ENCODE data around the gene MSANTD1.

MSANTD1 gene
- long read RNA-seq = 0 reads

DNA sequence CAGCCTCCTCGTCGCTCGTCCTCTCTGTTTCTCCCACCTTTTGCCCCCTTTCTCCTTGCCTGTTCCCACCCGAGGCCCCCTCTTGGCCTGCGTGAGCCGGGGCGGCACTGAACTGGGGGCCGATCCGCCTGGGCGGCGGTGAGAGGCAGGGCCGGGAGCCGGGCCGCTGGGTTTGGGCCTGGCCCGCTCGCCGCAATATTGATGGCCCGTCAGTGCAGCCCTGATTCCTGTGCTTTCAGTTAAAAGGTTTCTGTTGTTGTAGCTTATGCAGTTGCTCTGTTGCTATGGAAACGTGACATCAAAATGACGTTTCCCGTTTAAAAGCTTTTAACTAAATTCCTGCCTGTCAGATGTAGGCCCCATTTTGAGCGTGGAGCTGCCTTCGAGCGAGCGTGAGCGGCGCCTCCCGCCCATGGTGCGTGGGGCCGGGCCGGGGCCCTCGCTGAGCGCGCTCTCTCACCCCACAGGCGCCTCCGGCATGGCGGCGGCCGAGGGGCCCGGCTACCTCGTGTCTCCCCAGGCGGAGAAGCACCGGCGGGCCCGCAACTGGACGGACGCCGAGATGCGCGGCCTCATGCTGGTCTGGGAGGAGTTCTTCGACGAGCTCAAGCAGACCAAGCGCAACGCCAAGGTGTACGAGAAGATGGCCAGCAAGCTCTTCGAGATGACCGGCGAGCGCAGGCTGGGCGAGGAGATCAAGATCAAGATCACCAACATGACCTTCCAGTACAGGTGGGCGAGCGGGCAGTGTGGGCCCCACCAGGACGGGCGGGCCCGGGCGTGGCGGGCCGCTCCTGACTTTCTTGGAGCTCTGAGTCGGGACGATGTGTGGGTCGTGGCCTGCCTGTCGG lies at the start of gene MSANTD1:
TSS of gene MSANTD1 (plus strand) at position 349 of the 851 bp plus-strand sequence. CDS start at position 413, 64 bp downstream.
- Histone ChIP-seq H3K27ac (replicated peaks) (no peak within 1 kb of the TSS), H3K27me3 (ENCODE audit: insufficient read depth, poor library complexity, severe bottlenecking) (no peaks in the 10 kb centered on the region), H3K4me3 (replicated peaks; ENCODE audit: insufficient read depth, low read length) (no peak within 1 kb of the TSS)
- TF ChIP-seq, protein P1, sequence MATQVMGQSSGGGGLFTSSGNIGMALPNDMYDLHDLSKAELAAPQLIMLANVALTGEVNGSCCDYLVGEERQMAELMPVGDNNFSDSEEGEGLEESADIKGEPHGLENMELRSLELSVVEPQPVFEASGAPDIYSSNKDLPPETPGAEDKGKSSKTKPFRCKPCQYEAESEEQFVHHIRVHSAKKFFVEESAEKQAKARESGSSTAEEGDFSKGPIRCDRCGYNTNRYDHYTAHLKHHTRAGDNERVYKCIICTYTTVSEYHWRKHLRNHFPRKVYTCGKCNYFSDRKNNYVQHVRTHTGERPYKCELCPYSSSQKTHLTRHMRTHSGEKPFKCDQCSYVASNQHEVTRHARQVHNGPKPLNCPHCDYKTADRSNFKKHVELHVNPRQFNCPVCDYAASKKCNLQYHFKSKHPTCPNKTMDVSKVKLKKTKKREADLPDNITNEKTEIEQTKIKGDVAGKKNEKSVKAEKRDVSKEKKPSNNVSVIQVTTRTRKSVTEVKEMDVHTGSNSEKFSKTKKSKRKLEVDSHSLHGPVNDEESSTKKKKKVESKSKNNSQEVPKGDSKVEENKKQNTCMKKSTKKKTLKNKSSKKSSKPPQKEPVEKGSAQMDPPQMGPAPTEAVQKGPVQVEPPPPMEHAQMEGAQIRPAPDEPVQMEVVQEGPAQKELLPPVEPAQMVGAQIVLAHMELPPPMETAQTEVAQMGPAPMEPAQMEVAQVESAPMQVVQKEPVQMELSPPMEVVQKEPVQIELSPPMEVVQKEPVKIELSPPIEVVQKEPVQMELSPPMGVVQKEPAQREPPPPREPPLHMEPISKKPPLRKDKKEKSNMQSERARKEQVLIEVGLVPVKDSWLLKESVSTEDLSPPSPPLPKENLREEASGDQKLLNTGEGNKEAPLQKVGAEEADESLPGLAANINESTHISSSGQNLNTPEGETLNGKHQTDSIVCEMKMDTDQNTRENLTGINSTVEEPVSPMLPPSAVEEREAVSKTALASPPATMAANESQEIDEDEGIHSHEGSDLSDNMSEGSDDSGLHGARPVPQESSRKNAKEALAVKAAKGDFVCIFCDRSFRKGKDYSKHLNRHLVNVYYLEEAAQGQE (IDR thresholded peaks at IDR 0.05; ENCODE audit: insufficient replicate concordance, low read depth) = no peak
- TF ChIP-seq, protein P2, sequence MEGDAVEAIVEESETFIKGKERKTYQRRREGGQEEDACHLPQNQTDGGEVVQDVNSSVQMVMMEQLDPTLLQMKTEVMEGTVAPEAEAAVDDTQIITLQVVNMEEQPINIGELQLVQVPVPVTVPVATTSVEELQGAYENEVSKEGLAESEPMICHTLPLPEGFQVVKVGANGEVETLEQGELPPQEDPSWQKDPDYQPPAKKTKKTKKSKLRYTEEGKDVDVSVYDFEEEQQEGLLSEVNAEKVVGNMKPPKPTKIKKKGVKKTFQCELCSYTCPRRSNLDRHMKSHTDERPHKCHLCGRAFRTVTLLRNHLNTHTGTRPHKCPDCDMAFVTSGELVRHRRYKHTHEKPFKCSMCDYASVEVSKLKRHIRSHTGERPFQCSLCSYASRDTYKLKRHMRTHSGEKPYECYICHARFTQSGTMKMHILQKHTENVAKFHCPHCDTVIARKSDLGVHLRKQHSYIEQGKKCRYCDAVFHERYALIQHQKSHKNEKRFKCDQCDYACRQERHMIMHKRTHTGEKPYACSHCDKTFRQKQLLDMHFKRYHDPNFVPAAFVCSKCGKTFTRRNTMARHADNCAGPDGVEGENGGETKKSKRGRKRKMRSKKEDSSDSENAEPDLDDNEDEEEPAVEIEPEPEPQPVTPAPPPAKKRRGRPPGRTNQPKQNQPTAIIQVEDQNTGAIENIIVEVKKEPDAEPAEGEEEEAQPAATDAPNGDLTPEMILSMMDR (IDR thresholded peaks at IDR 0.05; ENCODE audit: insufficient read depth, low read length) = no peak
- no peak for TF ChIP-seq SPI1 (IDR thresholded peaks at IDR 0.05; ENCODE audit: borderline replicate concordance, low read depth)
- TF ChIP-seq POLR2AphosphoS5 (IDR thresholded peaks at IDR 0.05; ENCODE audit: low read depth) = no peak
- no peak for TF ChIP-seq GABPA (IDR thresholded peaks at IDR 0.05; ENCODE audit: low read depth)
- DNase-seq (ENCODE audit: low read depth in 1 of 2, low spot score in 1 of 2) = no peak

DNA sequence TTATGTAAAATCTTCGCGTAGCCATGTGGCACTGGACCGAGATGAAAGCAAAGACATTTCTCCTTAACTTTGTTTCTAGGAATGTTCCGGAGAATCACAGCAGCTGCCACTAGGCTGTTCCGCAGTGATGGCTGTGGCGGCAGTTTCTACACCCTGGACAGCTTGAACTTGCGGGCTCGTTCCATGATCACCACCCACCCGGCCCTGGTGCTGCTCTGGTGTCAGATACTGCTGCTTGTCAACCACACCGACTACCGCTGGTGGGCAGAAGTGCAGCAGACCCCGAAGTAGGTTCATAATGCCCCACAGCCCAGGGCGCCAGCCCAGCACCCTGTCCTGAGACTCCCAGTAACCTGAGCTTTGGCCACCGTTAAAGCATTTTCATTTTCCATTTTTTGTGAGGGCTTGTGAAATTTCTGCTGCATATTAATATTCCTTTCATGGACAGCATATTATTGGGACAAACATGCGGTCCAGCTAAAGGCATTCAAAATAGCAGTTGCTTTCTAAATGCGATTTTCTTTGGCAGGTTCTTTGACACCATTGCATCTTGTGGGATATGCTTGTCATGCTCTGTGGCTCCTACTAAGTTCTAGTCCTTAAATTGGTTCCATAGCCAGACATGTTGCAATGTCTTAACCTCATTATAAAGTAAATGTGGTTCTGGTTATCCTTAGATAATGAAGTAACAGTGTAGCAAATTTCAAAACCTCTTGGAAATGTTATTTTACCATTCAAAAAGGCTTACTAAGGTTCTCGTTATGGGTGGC lies 49.1 kb upstream of the MSANTD1 start:
- no peak for DNase-seq (ENCODE audit: low read depth in 1 of 2, low spot score in 1 of 2)
- H3K27ac ChIP-seq (replicated peaks) = no peak overlapping the region
- no peak overlapping the region for H3K4me3 ChIP-seq (replicated peaks; ENCODE audit: insufficient read depth, low read length)
- H3K27me3 ChIP-seq (ENCODE audit: insufficient read depth, poor library complexity, severe bottlenecking) = no peaks in the 10 kb centered on the region
- TF ChIP-seq SPI1 (IDR thresholded peaks at IDR 0.05; ENCODE audit: borderline replicate concordance, low read depth) (no peak), GABPA (IDR thresholded peaks at IDR 0.05; ENCODE audit: low read depth) (no peak), POLR2AphosphoS5 (IDR thresholded peaks at IDR 0.05; ENCODE audit: low read depth) (no peak)
- TF ChIP-seq, protein P1 (IDR thresholded peaks at IDR 0.05; ENCODE audit: insufficient replicate concordance, low read depth) = no peak
- TF ChIP-seq, protein P2 (IDR thresholded peaks at IDR 0.05; ENCODE audit: insufficient read depth, low read length) = no peak

DNA sequence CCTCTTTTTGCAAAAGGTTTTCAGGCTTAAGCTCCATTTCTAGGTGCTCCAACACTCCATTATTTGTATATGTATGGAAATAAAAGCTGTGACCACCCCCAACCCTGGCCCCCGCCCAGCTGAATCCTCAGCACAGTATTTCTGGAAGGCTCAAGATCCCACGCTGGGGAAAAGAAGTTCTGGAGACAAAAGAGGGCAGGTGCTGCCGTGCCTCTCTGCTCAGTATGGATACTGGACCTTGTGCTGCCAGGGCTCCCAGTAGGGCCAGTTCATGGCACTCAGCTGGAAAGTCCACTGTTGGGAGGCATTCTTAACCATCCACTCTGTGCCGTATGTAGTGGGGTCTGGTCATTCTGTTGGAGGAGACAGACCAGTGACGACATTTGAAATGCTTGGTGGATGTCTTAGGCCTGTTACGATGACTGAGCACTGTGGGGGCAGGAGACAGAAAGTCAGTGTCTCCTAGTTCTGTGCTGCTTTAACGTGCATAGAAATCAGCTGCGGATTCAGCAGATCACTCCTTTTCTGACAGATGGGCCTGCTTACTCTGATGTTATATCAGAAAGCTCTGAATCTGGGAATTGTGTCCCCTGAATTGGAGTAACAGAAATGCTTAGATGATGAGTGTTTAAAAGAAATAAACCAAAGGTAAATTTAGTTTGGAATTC lies 48.4 kb upstream of the MSANTD1 start:
- no peak overlapping the region for H3K27ac ChIP-seq (replicated peaks)
- no peak overlapping the region for H3K4me3 ChIP-seq (replicated peaks; ENCODE audit: insufficient read depth, low read length)
- TF ChIP-seq, protein P1 (IDR thresholded peaks at IDR 0.05; ENCODE audit: insufficient replicate concordance, low read depth) = no peak
- TF ChIP-seq GABPA (IDR thresholded peaks at IDR 0.05; ENCODE audit: low read depth) (no peak), SPI1 (IDR thresholded peaks at IDR 0.05; ENCODE audit: borderline replicate concordance, low read depth) (no peak), POLR2AphosphoS5 (IDR thresholded peaks at IDR 0.05; ENCODE audit: low read depth) (no peak)
- TF ChIP-seq, protein P2 (IDR thresholded peaks at IDR 0.05; ENCODE audit: insufficient read depth, low read length) = no peak
- no peaks in the 10 kb centered on the region for H3K27me3 ChIP-seq (ENCODE audit: insufficient read depth, poor library complexity, severe bottlenecking)
- no peak for DNase-seq (ENCODE audit: low read depth in 1 of 2, low spot score in 1 of 2)

All from HL-60 (cell line).